ENCODE data around the gene ADH6.
"Not testable (repeated sequence)": the region's sequence is repeated elsewhere in the genome, so short reads cannot be mapped to it uniquely, and the experiment has no call there.

The ADH6 gene

DNA sequence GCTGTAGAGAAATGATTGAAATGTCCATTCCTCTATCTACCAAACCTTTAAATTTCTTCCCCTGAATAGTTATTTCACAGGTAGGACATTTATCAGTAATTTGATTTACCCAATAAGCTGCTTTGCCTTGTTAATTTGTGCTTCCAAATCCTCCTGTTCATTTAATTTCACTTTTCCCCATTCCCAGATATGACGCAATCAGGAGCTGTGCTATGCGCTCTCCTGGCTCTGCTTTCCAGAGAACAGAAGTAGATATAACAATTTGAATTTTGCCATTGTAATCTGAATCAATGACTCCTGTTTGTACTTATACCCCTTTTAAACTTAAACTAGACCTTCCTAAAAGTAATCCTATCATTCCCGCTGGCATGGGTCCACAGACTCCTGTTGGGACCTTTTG is 29.1 kb downstream of the ADH6 start:
- not testable (repeated sequence) for DNase-seq

DNA sequence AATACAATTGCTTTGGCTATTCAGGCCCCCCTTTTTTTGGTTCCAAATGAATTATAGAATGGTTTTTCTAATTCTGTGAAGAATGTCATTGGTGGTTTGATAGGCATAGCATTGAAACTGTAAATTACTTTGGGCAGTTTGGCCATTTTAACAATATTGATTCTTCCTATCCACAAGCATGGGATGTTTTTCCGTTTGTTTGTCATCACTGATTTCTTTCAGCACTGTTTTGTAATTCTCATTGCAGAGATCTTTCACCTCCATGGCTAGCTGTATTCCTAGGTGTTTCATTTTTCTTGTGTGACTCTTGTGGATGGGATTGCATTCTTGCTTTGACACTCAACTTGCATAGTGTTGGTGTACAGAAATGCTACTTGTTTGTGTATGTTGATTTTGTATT is 33.0 kb downstream of the ADH6 start:
- DNase-seq, result no peak

- DNase-seq, result no peak
Observed at GRCh38 chr4:99185581-99185980, 33.5 kb downstream of the ADH6 start.

DNA sequence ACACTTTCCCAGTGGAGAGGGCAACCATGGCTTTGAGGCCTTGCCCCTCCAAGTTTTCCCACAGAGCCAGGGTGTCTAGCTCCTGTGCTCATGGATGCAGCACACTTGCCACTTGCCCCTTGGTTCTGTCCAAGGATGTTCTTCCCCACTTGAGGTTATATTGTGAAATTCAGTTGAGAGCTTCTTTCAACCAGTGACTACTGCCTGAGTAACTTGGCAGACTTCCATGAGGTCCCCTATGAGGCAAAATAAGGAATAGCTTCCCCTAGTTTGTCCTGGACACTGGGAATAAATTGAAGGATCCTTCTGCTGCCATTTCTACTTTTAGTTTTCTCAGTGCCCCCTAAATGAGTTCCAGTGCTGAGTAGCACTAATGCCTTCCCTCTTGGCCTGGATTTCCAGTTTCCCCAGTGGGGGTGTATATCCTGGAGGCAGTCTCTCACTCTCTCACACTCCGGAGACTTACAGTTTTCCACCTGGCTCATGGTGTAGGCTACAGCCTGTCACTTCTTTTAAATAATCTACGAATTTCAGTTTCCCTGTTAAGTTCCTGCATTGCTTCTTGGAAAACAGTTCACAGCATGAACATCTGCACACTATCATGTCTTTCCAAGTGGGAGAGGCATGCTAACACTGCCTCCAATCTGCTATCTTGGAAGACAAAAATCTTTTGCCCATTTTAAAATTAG is 38.5 kb downstream of the ADH6 start:
- DNase-seq, result no peak

DNA sequence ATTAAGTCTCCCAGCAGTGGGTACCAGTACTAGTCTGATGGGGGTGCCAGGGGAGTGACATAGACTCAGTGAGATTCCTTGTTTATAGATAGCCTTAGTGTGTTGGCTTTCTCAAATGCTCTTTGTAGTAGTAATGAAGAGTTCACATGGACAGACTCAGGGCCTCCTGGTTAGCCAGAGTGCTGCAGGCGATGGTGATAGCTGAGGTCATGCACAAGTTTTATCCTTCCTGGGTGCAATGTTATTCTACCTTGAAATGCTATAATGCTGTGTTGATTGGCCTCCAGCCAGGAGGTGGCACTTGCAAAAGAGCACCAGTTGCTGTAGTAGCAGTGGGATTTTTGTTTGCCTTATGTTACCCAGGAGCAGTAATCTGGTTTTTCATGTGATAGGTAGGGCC is 39.4 kb downstream of the ADH6 start:
- DNase-seq, result no peak

GRCh38 chr4:99179178-99179577 is 39.9 kb downstream of the ADH6 start:
- no peak for DNase-seq

GRCh38 chr4:99166544-99166943 is 52.5 kb downstream of the ADH6 start:
- DNase-seq, result no peak

DNA sequence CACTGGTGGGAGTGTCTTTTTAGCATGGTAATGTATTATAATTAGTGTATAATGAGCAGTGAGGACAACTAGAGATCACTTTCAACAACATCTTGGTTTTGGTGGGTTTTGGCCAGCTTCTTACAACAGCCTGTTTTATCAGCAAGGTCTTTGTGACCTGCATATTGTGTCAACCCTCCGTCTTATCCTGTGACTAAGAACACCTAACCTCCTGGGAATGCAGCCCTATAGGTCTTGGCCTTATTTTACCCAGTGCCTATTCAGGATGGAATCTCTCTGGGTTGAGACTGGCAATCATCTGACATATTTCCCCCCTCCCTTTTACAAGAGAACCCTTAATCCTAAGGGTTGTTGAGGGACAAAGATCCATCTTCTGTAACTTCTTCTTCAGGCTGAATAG is 53.1 kb downstream of the ADH6 start:
- no peak for DNase-seq

DNA sequence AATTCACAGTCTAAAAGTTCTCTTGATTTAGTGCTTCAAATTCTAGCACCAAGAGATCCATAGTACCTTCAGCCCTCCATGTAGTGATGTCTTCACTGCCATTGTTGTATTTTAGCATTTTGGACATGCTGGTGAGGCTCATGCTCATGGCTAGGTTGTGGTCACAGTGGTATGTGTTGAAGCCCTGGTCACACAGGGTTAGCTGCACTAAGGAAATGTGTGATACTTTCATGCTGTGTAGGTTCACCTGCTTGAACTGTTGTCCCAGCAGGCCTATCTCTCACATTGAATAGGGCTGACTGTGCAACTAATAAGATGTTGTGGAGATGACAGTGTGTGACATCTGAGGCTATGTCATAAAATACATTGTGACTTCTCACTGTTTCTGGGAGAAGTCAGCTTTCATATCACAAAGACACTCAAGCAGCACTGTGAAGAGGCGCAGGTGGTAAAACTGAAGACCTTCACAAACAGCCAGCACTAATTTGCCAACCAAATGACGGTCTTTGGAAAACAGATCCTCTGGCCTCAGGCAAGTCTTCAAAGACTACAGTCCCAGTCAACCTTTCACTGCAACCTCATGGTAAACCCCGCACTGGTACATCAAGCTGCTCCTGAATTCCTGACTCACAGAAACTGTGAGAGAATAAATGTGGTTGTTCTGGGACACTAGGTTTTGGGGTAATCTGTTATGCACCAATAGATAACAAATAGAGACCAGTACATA is 57.5 kb downstream of the ADH6 start:
- no peak for DNase-seq

DNA sequence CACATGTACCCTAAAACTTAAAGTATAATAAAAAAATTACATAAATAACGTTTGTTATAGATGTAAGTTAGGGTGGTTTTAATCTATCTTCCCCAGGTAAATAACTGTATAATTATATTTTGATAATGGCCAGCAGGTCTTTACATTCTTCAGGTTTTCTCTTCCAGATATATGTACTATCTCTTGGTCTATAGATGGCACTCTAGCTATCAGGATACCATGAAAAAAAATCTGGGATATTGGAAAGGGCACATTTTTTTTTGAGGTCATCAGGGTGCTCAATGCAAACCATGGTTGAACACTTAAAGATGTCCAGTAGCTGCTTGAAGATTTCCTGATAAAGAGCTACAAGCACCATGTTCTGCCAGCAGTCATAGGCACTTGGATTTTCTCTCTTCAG is 59.3 kb downstream of the ADH6 start:
- no peak for DNase-seq

DNA sequence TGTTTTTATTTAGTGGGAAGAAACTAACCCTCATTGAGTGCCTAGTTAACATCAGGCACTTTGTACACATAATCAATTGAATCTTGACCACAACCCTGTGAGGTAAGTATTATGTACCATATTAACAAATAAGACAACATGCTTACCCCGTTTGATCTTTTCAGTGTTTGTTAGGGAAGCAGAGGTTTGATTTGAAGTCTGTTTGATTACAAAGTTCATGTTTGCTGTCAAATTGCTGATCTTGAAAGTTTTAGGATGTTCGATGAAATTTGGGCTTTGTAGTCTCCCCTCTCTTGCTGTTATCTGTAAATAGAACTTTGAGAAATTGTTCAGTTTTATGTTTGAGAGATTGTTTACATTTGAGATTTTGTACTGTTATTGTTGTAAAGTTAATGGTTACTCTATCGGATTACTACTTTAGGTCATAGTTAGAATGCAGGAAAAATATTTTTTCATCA is 61.5 kb downstream of the ADH6 start:
- no peak for DNase-seq

GRCh38 chr4:99156992-99157391 is 62.1 kb downstream of the ADH6 start:
- no peak for DNase-seq

GRCh38 chr4:99154658-99155342 is 64.2 kb downstream of the ADH6 start:
- no peak for DNase-seq
